Spinal cord (tissue), 10 donors: ENCODE data around the gene MCUB. TPM values are rescaled to one million over a fixed set of nuclear protein-coding genes. Genes with fewer than 3 reads are reported as not detected.
A peak's percentile ranks its signal among the peaks of the same experiment; 100 is the strongest.

Experiments
- DNase-seq, 6 donors: peaks; one replicate each; pipeline versions ENCODE4 v3.0.0 to v3.0.0-alpha.2; 2013 to 2015; ENCODE audit warnings: low spot score in 6 of 6, low read depth in 4 of 6
- H3K27ac ChIP-seq: one replicate; pipeline ENCODE4 v1.5.1; 2013; ENCODE audit warnings: low read depth, low read length, control low read depth
- H3K27me3 ChIP-seq: one replicate; pipeline ENCODE4 v1.6.1; 2013; ENCODE audit warnings: low read length; ENCODE audit not compliant: control insufficient read depth, insufficient read depth
- H3K36me3 ChIP-seq: one replicate; pipeline ENCODE4 v1.6.1; 2013; ENCODE audit warnings: low read length; ENCODE audit not compliant: control insufficient read depth, insufficient read depth
- H3K4me1 ChIP-seq: one replicate; pipeline ENCODE4 v1.6.1; 2013; ENCODE audit warnings: low read length; ENCODE audit not compliant: control insufficient read depth, insufficient read depth
- H3K4me3 ChIP-seq: one replicate; pipeline ENCODE4 v1.5.1; 2013; ENCODE audit warnings: low read depth, low read length, control low read depth
- H3K9me3 ChIP-seq: one replicate; pipeline ENCODE4 v1.6.1; 2013; ENCODE audit warnings: low read length; ENCODE audit not compliant: control insufficient read depth, insufficient read depth
- WGBS: methylation state at CpG from one replicate; pipeline ENCODE4 v1.1.5; 2013; ENCODE audit warnings: missing lambda C conversion rate; ENCODE audit not compliant: insufficient coverage; 5-methylcytosine and 5-hydroxymethylcytosine counted together
- polyA plus RNA-seq, 2 donors: library from polyadenylated mRNA; unstranded; fragments of 120-200 nt; gene quantifications; one replicate each; pipeline ENCODE4 v1.2.1, GENCODE V29; 2013; ENCODE audit not compliant: insufficient read length in 2 of 2
- total RNA-seq, 2 donors: library from RNA; depleted of rRNA in 1 of 2; stranded (reverse); fragments of 120-200 nt in 1 of 2; fragments of >200 nt in 1 of 2; gene quantifications; one replicate each; pipeline versions ENCODE4 v1.2.3 to v1.2.4, GENCODE V29; 2013 to 2014
- donor health status: healthy.

The MCUB gene
- total and polyA plus RNA-seq, 4 donors, result 9.4 to 21.7 (median 18.8) TPM

GRCh38 chr4:109683621-109684253 lies 123.7 kb downstream of the MCUB start:
- no peak for DNase-seq
- no peaks in the 10 kb centered on the region for H3K4me1 ChIP-seq
- H3K36me3 ChIP-seq, result peaks cover 3% of the 10 kb centered on the region
- H3K27me3 ChIP-seq, result no peaks in the 10 kb centered on the region
- no CpG with 5 or more reads among the region's 6 CpGs for WGBS
- H3K9me3 ChIP-seq, result no peaks in the 10 kb centered on the region
- no peak overlapping the region for H3K27ac ChIP-seq
- H3K4me3 ChIP-seq, result no peak overlapping the region

GRCh38 chr4:109684727-109685126 lies 124.7 kb downstream of the MCUB start:
- Histone ChIP-seq H3K9me3 (no peaks in the 10 kb centered on the region), H3K27ac (no peak overlapping the region), H3K4me3 (no peak overlapping the region), H3K27me3 (no peaks in the 10 kb centered on the region), H3K4me1 (no peaks in the 10 kb centered on the region), H3K36me3 (no peaks in the 10 kb centered on the region)
- peak in 1 of 6 donors; percentile 80 for DNase-seq

DNA sequence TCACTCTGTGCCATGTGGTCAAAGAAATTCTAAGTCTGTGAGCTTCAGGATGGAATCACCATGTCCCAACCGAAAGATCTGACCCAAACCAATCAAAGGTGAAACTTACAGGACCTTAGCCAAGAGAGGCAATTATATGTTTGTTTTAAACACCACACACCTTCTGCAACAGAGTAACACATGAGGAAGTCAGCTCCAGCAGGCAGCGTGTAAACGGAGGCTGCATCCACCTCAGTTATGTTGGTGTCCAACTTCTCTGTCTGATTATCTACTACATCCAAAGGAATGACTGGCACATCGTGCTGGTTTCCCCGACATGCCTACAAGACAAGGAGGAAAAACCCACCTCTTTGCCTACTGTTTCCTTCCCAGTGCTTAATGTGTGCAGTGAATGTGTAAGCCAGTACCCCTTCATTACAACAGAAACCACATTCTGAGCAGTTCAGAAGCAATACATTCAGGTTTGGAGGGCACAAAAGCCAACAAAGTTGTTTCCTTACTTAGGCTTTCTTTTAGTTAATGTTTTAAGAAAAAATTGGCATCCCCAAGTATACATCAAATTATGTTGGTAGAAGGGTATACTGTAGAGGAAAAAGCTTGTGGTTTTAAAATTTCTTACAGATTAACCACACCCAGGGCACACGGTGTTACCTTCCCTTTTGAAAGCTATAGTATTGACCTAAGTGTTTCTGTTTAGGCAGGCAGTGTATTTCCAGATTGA lies 130.8 kb downstream of the MCUB start:
- Histone ChIP-seq H3K4me3 (no peak overlapping the region), H3K27me3 (no peaks in the 10 kb centered on the region), H3K4me1 (no peaks in the 10 kb centered on the region), H3K9me3 (no peaks in the 10 kb centered on the region), H3K27ac (no peak overlapping the region), H3K36me3 (peaks cover 8% of the 10 kb centered on the region)
- 100% methylated on average over 4 of the region's 6 CpGs for WGBS
- DNase-seq, result no peak

DNA sequence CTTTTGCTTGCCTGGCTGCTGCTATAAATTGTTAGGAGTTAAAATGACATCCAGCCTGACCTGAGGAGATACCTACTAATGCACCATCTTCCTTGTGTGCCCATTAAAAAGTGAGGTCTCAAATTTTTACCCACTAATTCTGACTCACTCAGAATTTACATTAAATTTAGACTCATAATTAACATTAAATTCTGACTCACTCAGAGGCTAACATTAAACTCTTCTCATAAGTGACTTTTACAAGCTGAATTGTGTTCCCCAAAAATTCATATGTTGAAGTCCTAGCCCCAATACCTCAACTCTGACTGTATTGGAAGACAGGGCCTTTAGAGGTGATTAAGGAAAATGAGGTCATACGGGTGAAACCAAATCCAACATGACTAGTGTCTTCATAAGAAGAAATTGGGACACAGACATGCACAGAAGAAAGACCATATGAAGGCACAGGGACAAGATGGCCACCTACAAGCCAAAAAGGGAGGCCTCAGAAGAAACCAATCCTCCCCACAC lies 131.4 kb downstream of the MCUB start:
- WGBS, result 100% methylated on average over 1 of the region's 1 CpG
- DNase-seq, result no peak
- Histone ChIP-seq H3K27ac (no peak overlapping the region), H3K4me1 (no peaks in the 10 kb centered on the region), H3K9me3 (no peaks in the 10 kb centered on the region), H3K27me3 (no peaks in the 10 kb centered on the region), H3K36me3 (peaks cover 8% of the 10 kb centered on the region), H3K4me3 (no peak overlapping the region)

GRCh38 chr4:109698656-109699055 lies 138.6 kb downstream of the MCUB start:
- Histone ChIP-seq H3K27me3 (no peaks in the 10 kb centered on the region), H3K9me3 (no peaks in the 10 kb centered on the region), H3K36me3 (peaks cover 4% of the 10 kb centered on the region), H3K4me3 (no peak overlapping the region), H3K4me1 (peaks cover 17% of the 10 kb centered on the region), H3K27ac (no peak overlapping the region)
- no peak for DNase-seq
- 100% methylated on average over 1 of the region's 1 CpG for WGBS

GRCh38 chr4:109699553-109700225 lies 139.6 kb downstream of the MCUB start:
- peak in 2 of 6 donors; percentile 42 to 47 for DNase-seq
- no peak overlapping the region for H3K27ac ChIP-seq
- H3K4me3 ChIP-seq, result no peak overlapping the region
- H3K9me3 ChIP-seq, result no peaks in the 10 kb centered on the region
- H3K4me1 ChIP-seq, result peaks cover 17% of the 10 kb centered on the region
- 70% methylated on average over 5 of the region's 8 CpGs for WGBS
- H3K27me3 ChIP-seq, result no peaks in the 10 kb centered on the region
- no peaks in the 10 kb centered on the region for H3K36me3 ChIP-seq

DNA sequence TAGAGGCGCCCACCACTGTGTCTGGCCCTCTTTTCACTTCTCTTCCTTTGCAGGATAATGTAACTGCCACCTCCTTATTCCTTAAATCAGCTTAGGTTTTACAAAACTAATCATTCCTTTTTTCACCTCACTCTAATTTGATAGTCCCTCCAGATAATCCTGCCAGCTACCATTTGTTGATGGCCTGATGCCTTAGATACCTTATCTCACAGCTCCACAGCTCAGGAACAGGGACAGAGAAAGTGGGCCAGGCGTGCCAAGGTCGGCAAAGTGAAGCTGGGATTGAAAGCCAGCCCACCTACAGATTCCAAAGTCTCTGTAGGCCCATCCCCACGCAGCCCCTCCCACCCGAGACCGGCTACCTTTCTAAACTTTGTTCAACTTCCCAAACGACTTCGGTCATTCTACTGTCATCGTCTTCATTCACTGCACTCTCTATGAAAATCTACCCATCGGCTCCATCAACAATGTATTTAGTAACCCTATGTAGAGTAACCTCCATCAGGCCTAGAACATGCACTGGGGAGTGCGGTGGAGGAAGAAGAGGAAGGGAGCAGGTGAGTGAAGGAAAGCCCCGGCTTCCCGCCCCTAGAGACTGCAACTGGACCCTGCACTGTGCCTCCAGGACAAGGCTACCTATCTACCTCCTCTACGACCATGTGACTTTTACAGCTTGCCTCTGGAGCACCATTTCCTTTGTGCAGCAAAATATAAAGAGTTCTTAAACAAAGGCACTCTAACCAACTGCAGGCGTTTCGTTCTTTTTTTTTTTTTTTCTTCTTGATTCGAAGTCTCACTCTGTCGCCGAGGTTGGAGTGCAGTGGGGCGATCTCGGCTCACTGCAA lies 141.7 kb downstream of the MCUB start:
- WGBS, result 60% methylated on average over 13 of the region's 21 CpGs
- Histone ChIP-seq H3K27me3 (no peaks in the 10 kb centered on the region), H3K36me3 (no peaks in the 10 kb centered on the region), H3K4me1 (peaks cover 17% of the 10 kb centered on the region), H3K9me3 (no peaks in the 10 kb centered on the region), H3K27ac (no peak overlapping the region), H3K4me3 (peak overlapping the region; percentile 90)
- peak in 1 of 6 donors; percentile 7 for DNase-seq

DNA sequence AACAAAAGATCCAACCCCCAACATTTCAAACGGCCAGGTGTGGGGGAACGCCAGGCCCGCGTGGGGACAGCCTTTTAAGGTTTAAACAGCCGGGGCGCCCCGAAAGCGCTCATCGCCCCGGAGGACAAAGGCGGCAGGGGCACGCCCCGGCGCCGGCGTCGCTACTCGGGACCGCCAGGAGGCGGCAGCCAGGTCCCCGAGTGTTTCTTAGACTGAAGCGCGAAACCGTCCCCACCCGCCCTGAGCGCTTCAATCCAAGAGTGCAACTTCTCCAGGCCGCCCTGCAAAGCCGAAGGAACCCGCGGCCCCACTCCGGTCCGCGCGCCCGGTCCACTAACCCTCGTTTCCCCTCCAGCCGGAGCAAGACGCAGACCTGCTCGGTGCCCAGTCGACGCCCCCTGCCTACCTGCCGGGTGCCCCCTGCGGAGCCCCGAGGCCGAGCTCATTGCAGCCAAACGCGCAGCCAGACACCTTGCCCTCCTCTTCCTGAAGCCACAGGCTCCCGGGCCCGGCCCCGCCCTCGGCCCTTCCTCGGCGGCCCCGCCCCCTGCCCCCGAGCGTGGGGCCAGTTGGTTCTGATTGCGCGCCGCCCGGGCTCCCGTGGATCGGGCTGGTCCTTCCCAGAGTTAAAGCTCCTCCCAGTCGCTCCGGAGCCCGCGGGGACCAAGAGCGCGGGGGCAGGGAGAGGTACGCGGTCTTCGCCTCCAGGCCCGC lies 143.1 kb downstream of the MCUB start, which contains the start of gene CASP6:
Gene CASP6, minus strand, starts transcription at position 496 of the 714 bp plus-strand sequence. Its CDS starts 50 bp downstream, at position 446.
- peak; percentile 26 to 89 (median 52) for DNase-seq
- H3K27me3 ChIP-seq, result no peaks in the 10 kb centered on the region
- under 1% methylated on average over 72 of the region's 72 CpGs for WGBS
- H3K4me3 ChIP-seq, result peak within 1 kb of the TSS; percentile 90
- H3K27ac ChIP-seq, result peak within 1 kb of the TSS; percentile 91
- peaks cover 17% of the 10 kb centered on the region for H3K4me1 ChIP-seq
- H3K36me3 ChIP-seq, result no peaks in the 10 kb centered on the region
- no peaks in the 10 kb centered on the region for H3K9me3 ChIP-seq
